HG02571 (cell line): Measurements from ENCODE around the gene VDAC2.
A peak's percentile ranks its signal among the peaks of the same experiment; 100 is the strongest.

ENCODE experiments used
- ATAC-seq: cut with Tn5 transposase; IDR thresholded peaks from one replicate; pipeline ENCODE4 v1.9.1; 2021; ENCODE audit warnings: mild to moderate bottlenecking, moderate library complexity; ENCODE audit not compliant: unreplicated experiment

VDAC2 gene

GRCh38 chr10:75228834-75229233, 18.2 kb downstream of the VDAC2 start:
- no peak for ATAC-seq

- ATAC-seq: no peak
Observed at GRCh38 chr10:75229971-75230370, 19.4 kb downstream of the VDAC2 start.

- peak; percentile 37 for ATAC-seq
Observed at GRCh38 chr10:75230600-75231038, 20.0 kb downstream of the VDAC2 start.

GRCh38 chr10:75231672-75232581, 21.3 kb downstream of the VDAC2 start:
- no peak for ATAC-seq

GRCh38 chr10:75233444-75234016, 22.9 kb downstream of the VDAC2 start:
- no peak for ATAC-seq

GRCh38 chr10:75234017-75234682, 23.6 kb downstream of the VDAC2 start:
- ATAC-seq: peak; percentile 43

GRCh38 chr10:75234683-75235374, 24.2 kb downstream of the VDAC2 start:
- peak; percentile 3 for ATAC-seq

GRCh38 chr10:75235375-75236177, 25.0 kb downstream of the VDAC2 start, which contains the start of gene COMTD1:
COMTD1 (minus strand) TSS chr10:75235957; CDS start chr10:75235928, 29 bp downstream.
- ATAC-seq: peak; percentile 69

- ATAC-seq: no peak
Observed at GRCh38 chr10:75236178-75236825, 25.7 kb downstream of the VDAC2 start.

GRCh38 chr10:75238182-75239095, 27.8 kb downstream of the VDAC2 start:
- no peak for ATAC-seq

GRCh38 chr10:75239096-75239790, 28.6 kb downstream of the VDAC2 start:
- ATAC-seq: no peak

GRCh38 chr10:75240329-75241076, 29.9 kb downstream of the VDAC2 start:
- ATAC-seq: no peak

GRCh38 chr10:75243426-75243825, 32.8 kb downstream of the VDAC2 start:
- no peak for ATAC-seq

- ATAC-seq: no peak
Observed at GRCh38 chr10:75244487-75245353, 34.1 kb downstream of the VDAC2 start.

GRCh38 chr10:75245354-75246250, 35.0 kb downstream of the VDAC2 start:
- ATAC-seq: no peak
